Adrenal gland (tissue), 5 donors: ENCODE measurements around the gene LDB1.

ENCODE experiments used
- CTCF ChIP-seq, 6 experiments: fragments of 450-650 bp in 4 of 6; fragments of 200-600 bp in 2 of 6; sonication (generic) in 1 of 6; IDR thresholded peaks; 1 replicate in 5 of 6; 2 replicates in 1 of 6; pipeline versions ENCODE4 v1.5.1 to v1.8.0; 2016 to 2021; ENCODE audit warnings: antibody characterized with exemption in 6 of 6, mild to moderate bottlenecking in 2 of 6, moderate library complexity in 1 of 6
- POLR2A ChIP-seq, 2 donors: fragments of 450-650 bp; IDR thresholded peaks; one replicate each; pipeline ENCODE4 v1.6.1; 2017; ENCODE audit warnings: antibody characterized with exemption in 2 of 2, mild to moderate bottlenecking in 2 of 2, moderate library complexity in 1 of 2
- donor health status: DM: no; HTN: no; CAD: no.

DNA sequence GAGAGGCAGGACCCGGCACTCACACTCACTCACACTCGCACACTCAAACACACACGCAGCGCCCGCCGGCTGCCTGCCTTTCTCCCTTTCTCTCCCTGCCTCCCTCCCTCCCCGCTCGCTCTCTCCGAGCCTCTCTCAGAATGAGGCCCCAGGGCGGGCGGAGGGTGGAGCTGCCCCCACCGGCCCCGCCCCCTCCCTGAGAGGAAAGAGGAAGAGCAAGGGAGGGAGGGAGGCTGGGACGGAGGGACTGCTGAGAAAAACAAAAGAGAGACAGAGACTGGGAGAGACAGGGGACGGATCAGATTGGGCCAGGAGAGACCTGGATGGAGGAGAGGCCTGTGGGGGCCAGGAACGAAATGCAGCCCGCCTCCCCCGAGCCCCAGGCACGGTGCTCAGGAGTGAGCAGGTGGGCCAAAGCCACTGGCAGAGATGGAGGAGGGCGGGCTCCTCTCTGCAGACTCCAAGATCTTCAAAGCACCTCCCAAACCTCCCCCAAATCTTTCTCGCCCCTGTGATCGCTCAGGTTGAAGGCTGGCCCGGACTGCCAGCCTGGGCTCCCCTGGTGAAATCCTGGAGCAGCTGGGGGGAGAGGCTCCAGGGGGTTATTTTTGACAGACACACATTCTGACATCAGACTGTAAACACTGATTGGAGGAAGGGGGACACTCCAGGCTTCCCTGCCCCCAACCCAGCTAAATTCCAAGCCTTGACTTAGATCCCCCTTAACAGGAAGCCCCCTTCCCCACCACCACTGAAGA lies 5.1 kb downstream of the LDB1 start:
- TF ChIP-seq CTCF (IDR thresholded peaks at IDR 0.05): no peak
- TF ChIP-seq POLR2A (IDR thresholded peaks at IDR 0.05): peak in 1 of 2 donors; percentile 85
